Neuronal stem cell (in vitro differentiated cells): ENCODE results near the gene ABCC1.
"Not testable (repeated sequence)": the region's sequence is repeated elsewhere in the genome, so short reads cannot be mapped to it uniquely, and the experiment has no call there.

Experiments used
- DNase-seq: peaks from one replicate; pipeline ENCODE4 v3.0.0-alpha.2; 2013; ENCODE audit warnings: low spot score
- H2AFZ ChIP-seq: one replicate; pipeline ENCODE4 v1.6.1; 2013; ENCODE audit warnings: mild to moderate bottlenecking, low read length, inconsistent platforms
- H2AK5ac ChIP-seq: 2 replicates; pipeline ENCODE4 v1.6.1; 2013; ENCODE audit warnings: low read depth, mild to moderate bottlenecking, inconsistent platforms, low read length, moderate library complexity, mixed read lengths
- H2BK120ac ChIP-seq: 2 replicates; pipeline ENCODE4 v1.6.1; 2013; ENCODE audit warnings: low read depth, mild to moderate bottlenecking, inconsistent platforms, low read length, moderate library complexity, mixed read lengths
- H2BK12ac ChIP-seq: one replicate; pipeline ENCODE4 v1.6.1; 2013; ENCODE audit warnings: low read length, inconsistent platforms
- H2BK15ac ChIP-seq: 2 replicates; pipeline ENCODE4 v1.6.1; 2013; ENCODE audit warnings: mild to moderate bottlenecking, low read length, inconsistent platforms, mixed read lengths
- H2BK5ac ChIP-seq: one replicate; pipeline ENCODE4 v1.6.1; 2013; ENCODE audit warnings: inconsistent platforms, mild to moderate bottlenecking, low read length, moderate library complexity
- H3K14ac ChIP-seq: one replicate; pipeline ENCODE4 v1.6.1; 2013; ENCODE audit warnings: low read length, inconsistent platforms
- H3K18ac ChIP-seq: 2 replicates; pipeline ENCODE4 v1.6.1; 2013; ENCODE audit warnings: low read length, inconsistent platforms
- H3K23ac ChIP-seq: 2 replicates; pipeline ENCODE4 v1.6.1; 2013; ENCODE audit warnings: low read depth, mild to moderate bottlenecking, mixed read lengths, low read length, inconsistent platforms; ENCODE audit not compliant: poor library complexity
- H3K27ac ChIP-seq: replicated peaks from 3 replicates; pipeline ENCODE4 v1.5.1; 2013; ENCODE audit warnings: low read length, inconsistent platforms
- H3K27me3 ChIP-seq, 3 experiments: 2 replicates each; pipeline ENCODE4 v1.6.1; 2013; ENCODE audit warnings: low read length in 3 of 3, mild to moderate bottlenecking in 2 of 3, inconsistent platforms in 1 of 3, low read depth in 1 of 3, mixed read lengths in 1 of 3, moderate library complexity in 1 of 3; ENCODE audit not compliant: control insufficient read depth in 3 of 3, insufficient read depth in 3 of 3
- H3K36me3 ChIP-seq, 2 donors: replicated peaks in 1 of 2; 2 replicates each; pipeline ENCODE4 v1.6.1; 2013; ENCODE audit warnings: low read length in 2 of 2; ENCODE audit not compliant: control insufficient read depth in 2 of 2, insufficient read depth in 2 of 2
- H3K4ac ChIP-seq: 2 replicates; pipeline ENCODE4 v1.6.1; 2013; ENCODE audit warnings: inconsistent platforms, mild to moderate bottlenecking, low read length, moderate library complexity
- H3K4me1 ChIP-seq, 2 donors: 1 replicate in 1 of 2; 2 replicates in 1 of 2; pipeline ENCODE4 v1.6.1; 2013; ENCODE audit warnings: low read length in 2 of 2, low read depth in 1 of 2; ENCODE audit not compliant: control insufficient read depth in 2 of 2, insufficient read depth in 1 of 2
- H3K4me2 ChIP-seq: one replicate; pipeline ENCODE4 v1.6.1; 2013; ENCODE audit warnings: mild to moderate bottlenecking, low read length, inconsistent platforms; ENCODE audit not compliant: insufficient read depth, poor library complexity, severe bottlenecking
- H3K4me3 ChIP-seq, 2 donors: 2 replicates each; pipeline ENCODE4 v1.5.1; 2013; ENCODE audit warnings: low read length in 2 of 2, mild to moderate bottlenecking in 2 of 2, inconsistent platforms in 1 of 2, moderate library complexity in 1 of 2
- H3K79me1 ChIP-seq: one replicate; pipeline ENCODE4 v1.6.1; 2013; ENCODE audit warnings: low read depth, mild to moderate bottlenecking, inconsistent platforms, low read length, moderate library complexity
- H3K9ac ChIP-seq: one replicate; pipeline ENCODE4 v1.6.1; 2013; ENCODE audit warnings: mild to moderate bottlenecking, low read depth, low read length, inconsistent platforms; ENCODE audit not compliant: poor library complexity
- H3K9me3 ChIP-seq, 2 donors: replicated peaks in 1 of 2; 2 replicates each; pipeline versions ENCODE3 to v1.6.1; 2013; ENCODE audit warnings: low read length in 2 of 2, mild to moderate bottlenecking in 2 of 2, inconsistent platforms in 1 of 2, low read depth in 1 of 2, mixed read lengths in 1 of 2, moderate library complexity in 1 of 2; ENCODE audit not compliant: control insufficient read depth in 2 of 2, insufficient read depth in 1 of 2
- H4K8ac ChIP-seq: one replicate; pipeline ENCODE4 v1.6.1; 2013; ENCODE audit warnings: low read depth, mild to moderate bottlenecking, inconsistent platforms, low read length, moderate library complexity
- H4K91ac ChIP-seq: one replicate; pipeline ENCODE4 v1.6.1; 2013; ENCODE audit warnings: low read length, low read depth, mild to moderate bottlenecking, inconsistent platforms; ENCODE audit not compliant: poor library complexity
- WGBS, 2 donors: extraction: QIAGEN DNeasy Blood & Tissue Kit; methylation state at CpG; one replicate each; pipeline ENCODE4 v1.1.7; 2013; ENCODE audit warnings: missing lambda C conversion rate in 2 of 2, mixed read lengths in 1 of 2; ENCODE audit not compliant: insufficient read length in 2 of 2, insufficient replicate concordance in 1 of 2; ENCODE audit errors: extremely low coverage in 2 of 2; 5-methylcytosine and 5-hydroxymethylcytosine counted together

ABCC1 gene

DNA sequence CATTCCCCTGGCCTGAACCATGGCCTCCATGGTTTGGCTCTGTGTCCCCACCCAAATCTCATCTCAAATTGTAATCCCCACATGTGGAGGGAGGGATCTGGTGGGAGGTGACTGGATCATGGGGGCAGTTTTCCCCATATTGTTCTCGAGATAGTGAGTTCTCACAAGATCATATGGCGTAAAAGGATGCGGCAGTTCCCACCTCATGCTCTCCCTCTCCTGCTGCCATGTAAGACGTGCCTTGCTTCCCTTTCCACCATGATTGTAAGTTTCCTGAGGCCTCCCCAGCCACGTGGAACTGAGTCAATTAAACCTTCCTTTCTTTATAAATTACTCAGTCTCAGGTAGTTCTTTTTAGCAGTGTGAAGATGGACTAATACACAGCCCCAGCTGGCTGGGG, 212.4 kb downstream of the ABCC1 start:
- H3K4me1 ChIP-seq, H4K8ac ChIP-seq, H2BK5ac ChIP-seq, H3K18ac ChIP-seq, H2BK12ac ChIP-seq, H2BK120ac ChIP-seq, H3K9ac ChIP-seq, H2AFZ ChIP-seq, DNase-seq, H3K36me3 ChIP-seq, H3K4me2 ChIP-seq, H3K14ac ChIP-seq, H3K27ac ChIP-seq, H2AK5ac ChIP-seq, H3K4ac ChIP-seq, H2BK15ac ChIP-seq, H3K79me1 ChIP-seq, H4K91ac ChIP-seq, H3K4me3 ChIP-seq, H3K27me3 ChIP-seq, H3K23ac ChIP-seq: not testable (repeated sequence)
- no CpG with 5 or more reads among the region's 5 CpGs for WGBS, 2 donors
- H3K9me3 ChIP-seq = peaks cover 26 to 27% of the 10 kb centered on the region in 2 donors

DNA sequence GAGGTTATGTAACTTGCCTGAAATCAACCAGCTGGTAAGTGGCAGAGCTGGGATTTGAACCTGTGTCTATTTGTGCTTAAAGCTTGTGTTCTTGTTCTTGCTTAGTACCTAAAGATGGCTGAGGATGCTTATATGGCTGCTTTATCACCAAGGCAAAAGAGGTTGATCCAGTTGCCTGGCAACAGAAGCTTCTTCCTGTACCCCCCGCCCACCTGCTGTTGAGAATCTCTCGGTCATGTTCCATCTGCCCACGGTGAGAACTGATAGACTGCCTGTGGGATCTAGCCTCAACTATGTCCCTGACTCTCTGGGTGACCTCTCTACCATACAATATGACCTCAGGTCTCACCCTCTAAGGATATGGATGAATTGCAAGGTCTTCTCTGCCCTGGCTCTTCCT, 213.2 kb downstream of the ABCC1 start:
- H2BK12ac ChIP-seq = no peak overlapping the region
- H4K91ac ChIP-seq = no peak overlapping the region
- H2BK120ac ChIP-seq = peak overlapping the region; percentile 11
- no peaks in the 10 kb centered on the region for H3K27me3 ChIP-seq
- no peaks in the 10 kb centered on the region for H3K4me1 ChIP-seq
- H3K23ac ChIP-seq = no peak overlapping the region
- no peak overlapping the region for H2BK5ac ChIP-seq
- no peak overlapping the region for H3K4ac ChIP-seq
- WGBS, 2 donors = no CpG with 5 or more reads among the region's 3 CpGs
- no peak overlapping the region for H3K4me3 ChIP-seq
- H3K4me2 ChIP-seq = no peak overlapping the region
- no peak overlapping the region for H3K9ac ChIP-seq
- no peaks in the 10 kb centered on the region for H3K79me1 ChIP-seq
- H3K27ac ChIP-seq = no peak overlapping the region
- no peak overlapping the region for H4K8ac ChIP-seq
- no peak for DNase-seq
- H2AK5ac ChIP-seq = no peak overlapping the region
- no peak overlapping the region for H2AFZ ChIP-seq
- H3K14ac ChIP-seq = no peak overlapping the region
- peaks cover 23 to 26% of the 10 kb centered on the region in 2 donors for H3K9me3 ChIP-seq
- no peak overlapping the region for H3K18ac ChIP-seq
- H3K36me3 ChIP-seq = no peaks in the 10 kb centered on the region
- no peak overlapping the region for H2BK15ac ChIP-seq

DNA sequence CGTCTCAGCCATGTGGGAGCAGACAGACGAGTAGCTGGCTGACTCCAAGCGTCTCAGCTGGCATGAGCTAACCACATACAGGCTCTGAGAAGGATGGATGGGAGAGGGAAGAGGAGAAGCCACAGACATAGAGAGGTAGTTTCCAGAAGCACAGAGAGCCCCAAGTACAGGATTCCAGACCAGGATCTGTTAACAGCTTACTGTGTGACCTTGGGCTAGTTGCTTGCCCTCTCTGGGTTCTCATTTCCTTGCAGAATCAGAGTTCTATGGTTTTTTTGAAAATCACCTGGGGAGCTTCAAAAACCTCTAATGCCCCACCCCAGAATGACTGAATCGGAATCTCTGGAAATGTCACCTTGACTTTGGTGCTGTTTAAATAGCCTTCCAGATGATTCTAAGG, 213.7 kb downstream of the ABCC1 start:
- Histone ChIP-seq H3K4me1 (no peaks in the 10 kb centered on the region), H2BK15ac (no peak overlapping the region), H3K14ac (no peak overlapping the region), H2BK12ac (no peak overlapping the region), H3K4me2 (no peak overlapping the region), H3K9ac (no peak overlapping the region), H3K36me3 (no peaks in the 10 kb centered on the region), H3K23ac (no peak overlapping the region), H2AK5ac (no peak overlapping the region), H3K4ac (peak overlapping the region; percentile 7), H3K79me1 (no peaks in the 10 kb centered on the region), H3K27ac (no peak overlapping the region), H4K8ac (no peak overlapping the region), H2BK5ac (no peak overlapping the region), H3K9me3 (peaks cover 20 to 23% of the 10 kb centered on the region in 2 donors), H2BK120ac (no peak overlapping the region), H3K4me3 (no peak overlapping the region), H3K18ac (no peak overlapping the region), H3K27me3 (no peaks in the 10 kb centered on the region), H2AFZ (no peak overlapping the region), H4K91ac (no peak overlapping the region)
- no CpG with 5 or more reads among the region's 4 CpGs for WGBS, 2 donors
- no peak for DNase-seq

GRCh38 chr16:16163571-16163970, 214.2 kb downstream of the ABCC1 start:
- no peak overlapping the region for H3K9ac ChIP-seq
- H3K4me3 ChIP-seq = no peak overlapping the region
- H3K79me1 ChIP-seq = no peaks in the 10 kb centered on the region
- H2AFZ ChIP-seq = no peak overlapping the region
- H3K4me2 ChIP-seq = no peak overlapping the region
- H3K18ac ChIP-seq = no peak overlapping the region
- no peak overlapping the region for H3K14ac ChIP-seq
- no CpG with 5 or more reads among the region's 5 CpGs for WGBS, 2 donors
- no peaks in the 10 kb centered on the region for H3K36me3 ChIP-seq
- peaks cover 18 to 20% of the 10 kb centered on the region in 2 donors for H3K9me3 ChIP-seq
- no peak overlapping the region for H2BK120ac ChIP-seq
- H4K91ac ChIP-seq = no peak overlapping the region
- H3K4ac ChIP-seq = no peak overlapping the region
- no peaks in the 10 kb centered on the region for H3K27me3 ChIP-seq
- H2BK15ac ChIP-seq = no peak overlapping the region
- H3K27ac ChIP-seq = no peak overlapping the region
- no peaks in the 10 kb centered on the region for H3K4me1 ChIP-seq
- no peak overlapping the region for H2BK5ac ChIP-seq
- no peak for DNase-seq
- no peak overlapping the region for H2BK12ac ChIP-seq
- no peak overlapping the region for H3K23ac ChIP-seq
- no peak overlapping the region for H4K8ac ChIP-seq
- H2AK5ac ChIP-seq = no peak overlapping the region
